Pancreas (tissue), 10 donors: ENCODE measurements around the gene CIDEA. TPM values are rescaled to one million over a fixed set of nuclear protein-coding genes. Genes with fewer than 3 reads are reported as not detected.

Source experiments
- ATAC-seq, 4 donors: fragments of 200-7000 bp; cut with Tn5 transposase; one replicate each; pipeline versions ENCODE4 v1.8.0 to v1.9.1; 2020; ENCODE audit warnings: mild to moderate bottlenecking in 4 of 4, moderate library complexity in 4 of 4
- DNase-seq, 6 donors: peaks; one replicate each; pipeline ENCODE4 v3.0.0-alpha.2; 2020
- FAIRE-seq: peaks from 2 replicates; lab custom pipeline; 2012; peaks lifted over from hg19 to GRCh38; lab: Jason Lieb, UNC
- H3K27ac ChIP-seq, 4 donors: fragments of 200-600 bp; sonication (generic); 1 replicate in 3 of 4; 2 replicates in 1 of 4; pipeline versions ENCODE4 v1.5.0 to v1.8.0; 2020
- H3K27me3 ChIP-seq, 4 donors: fragments of 200-600 bp; one replicate each; pipeline ENCODE4 v1.8.0; 2021
- H3K36me3 ChIP-seq, 3 donors: fragments of 200-600 bp; sonication (generic) in 1 of 3; one replicate each; pipeline versions ENCODE4 v1.5.0 to v1.8.0; 2020 to 2021
- H3K4me1 ChIP-seq, 3 donors: fragments of 200-600 bp; one replicate each; pipeline ENCODE4 v1.8.0; 2021
- H3K4me3 ChIP-seq, 4 donors: fragments of 200-600 bp; sonication (generic) in 2 of 4; one replicate each; pipeline versions ENCODE4 v1.5.0 to v1.8.0; 2020 to 2021
- H3K9me3 ChIP-seq, 4 donors: fragments of 200-600 bp; one replicate each; pipeline ENCODE4 v1.8.0; 2021
- CTCF ChIP-seq, 4 donors: fragments of 200-600 bp; sonication (generic) in 3 of 4; IDR thresholded peaks; one replicate each; pipeline versions ENCODE4 v1.5.0 to v1.8.0; 2021; ENCODE audit warnings: antibody characterized with exemption in 4 of 4
- WGBS, 2 donors: extraction: QIAGEN DNeasy Blood & Tissue Kit; methylation state at CpG; one replicate each; pipeline ENCODE4 v1.1.7; 2013; 5-methylcytosine and 5-hydroxymethylcytosine counted together
- intact Hi-C, 3 donors: fragments of 100-400 bp; cut with DNase I; formaldehyde crosslinking; loops; one replicate each; pipeline versions ENCODE4 v1.11.1 to v1.14.2; 2022
- polyA plus RNA-seq, 2 donors: library from polyadenylated mRNA; stranded (reverse); fragments of 200-250 nt; gene quantifications; one replicate each; pipeline ENCODE4 v1.2.3, GENCODE V29; 2013
- total RNA-seq, 6 donors: library from RNA; stranded (reverse); fragmentation: NEBNext Ultra II Directional in 4 of 6; extraction: Animal tissue kit (Norgen Biotek cat#: 25700) in 4 of 6; gene quantifications; one replicate each; pipeline versions ENCODE4 v1.2.1 to v1.2.4, GENCODE V29; 2021 to 2023
- donor health status: healthy with polysubstance abuse.
- donor health status: DM: no; HTN: no; CAD: no; lungs with moderate emphysema.
- donor health status: DM: no; HTN: no; CAD: no.
- donor health status: control.
- donor health status: control.
- donor health status: Bipolar disorder and iron deficiency.
- donor health status: DM: yes; HTN: yes; CAD: no.
- donor health status: DM: no; HTN: no; CAD: no.
- donor health status: DM: no; HTN: no; CAD: no.
- donor health status: DM: yes; HTN: yes; CAD: no.

Gene CIDEA
- total and polyA plus RNA-seq, 8 donors: 0.35 to 3.5 (median 0.64) TPM; not detected in 5

GRCh38 chr18:12287684-12288402 lies 33.7 kb downstream of the CIDEA start:
- H3K9me3 ChIP-seq: no peaks in the 10 kb centered on the region
- 1 to 2% methylated on average over 41 of the region's 41 CpGs for WGBS, 2 donors
- H3K4me1 ChIP-seq: peaks cover 0 to 7% (median 0%) of the 10 kb centered on the region in 3 donors
- FAIRE-seq: no peak
- intact Hi-C loops: no loop called here
- peak in 5 of 6 donors; percentile 48 to 74 (median 66) for DNase-seq
- H3K27me3 ChIP-seq: no peaks in the 10 kb centered on the region
- peak overlapping the region in 2 of 4 donors; percentile 17 to 40 for H3K27ac ChIP-seq
- no peaks in the 10 kb centered on the region for H3K36me3 ChIP-seq
- H3K4me3 ChIP-seq: peak overlapping the region; percentile 21 to 53 (median 34)
- peak; percentile 77 to 89 (median 86) for ATAC-seq
- no peak for TF ChIP-seq CTCF (IDR thresholded peaks at IDR 0.05)

- intact Hi-C loops: no loop called here
- peaks cover 0 to 7% (median 0%) of the 10 kb centered on the region in 3 donors for H3K4me1 ChIP-seq
- no peaks in the 10 kb centered on the region for H3K9me3 ChIP-seq
- DNase-seq: no peak
- WGBS, 2 donors: 20% methylated on average over 10 of the region's 10 CpGs
- peak overlapping the region in 3 of 4 donors; percentile 21 to 53 (median 37) for H3K4me3 ChIP-seq
- no peak for TF ChIP-seq CTCF (IDR thresholded peaks at IDR 0.05)
- H3K27ac ChIP-seq: no peak overlapping the region
- ATAC-seq: peak in 2 of 4 donors; percentile 4 to 6
- FAIRE-seq: no peak
- H3K27me3 ChIP-seq: no peaks in the 10 kb centered on the region
- H3K36me3 ChIP-seq: no peaks in the 10 kb centered on the region
These were observed 34.2 kb downstream of the CIDEA start for GRCh38 chr18:12288403-12288755.

- H3K4me1 ChIP-seq: peaks cover 0 to 7% (median 0%) of the 10 kb centered on the region in 3 donors
- no peak for ATAC-seq
- H3K27ac ChIP-seq: no peak overlapping the region
- no peak for FAIRE-seq
- TF ChIP-seq CTCF (IDR thresholded peaks at IDR 0.05): no peak
- intact Hi-C loops: no loop called here
- H3K36me3 ChIP-seq: no peaks in the 10 kb centered on the region
- H3K9me3 ChIP-seq: no peaks in the 10 kb centered on the region
- no peak overlapping the region for H3K4me3 ChIP-seq
- H3K27me3 ChIP-seq: no peaks in the 10 kb centered on the region
- 84 to 89% methylated on average over 2 of the region's 2 CpGs for WGBS, 2 donors
- no peak for DNase-seq
These were observed 35.9 kb downstream of the CIDEA start for GRCh38 chr18:12290086-12290485.

- TF ChIP-seq CTCF (IDR thresholded peaks at IDR 0.05): no peak
- peaks cover 0 to 7% (median 0%) of the 10 kb centered on the region in 3 donors for H3K4me1 ChIP-seq
- no peak for FAIRE-seq
- H3K9me3 ChIP-seq: no peaks in the 10 kb centered on the region
- no peaks in the 10 kb centered on the region for H3K27me3 ChIP-seq
- DNase-seq: peak in 1 of 6 donors; percentile 16
- no peak overlapping the region for H3K4me3 ChIP-seq
- intact Hi-C loops: no loop called here
- no peak for ATAC-seq
- WGBS, 2 donors: 78 to 82% methylated on average over 6 of the region's 6 CpGs
- H3K36me3 ChIP-seq: no peaks in the 10 kb centered on the region
- H3K27ac ChIP-seq: no peak overlapping the region
These were observed 37.0 kb downstream of the CIDEA start for GRCh38 chr18:12291161-12291560.

- Histone ChIP-seq H3K27me3 (no peaks in the 10 kb centered on the region), H3K4me3 (no peak overlapping the region), H3K27ac (no peak overlapping the region), H3K4me1 (peaks cover 0 to 7% (median 0%) of the 10 kb centered on the region in 3 donors), H3K9me3 (no peaks in the 10 kb centered on the region), H3K36me3 (no peaks in the 10 kb centered on the region)
- FAIRE-seq (no peak), DNase-seq (peak in 1 of 6 donors; percentile 20), ATAC-seq (no peak)
- WGBS, 2 donors: 87 to 92% methylated on average over 14 of the region's 14 CpGs
- intact Hi-C loops: no loop called here
- TF ChIP-seq CTCF (IDR thresholded peaks at IDR 0.05): no peak
These were observed 37.5 kb downstream of the CIDEA start for GRCh38 chr18:12291690-12292089.
